ENCODE measurements around the gene JCHAIN. TPM values are rescaled to one million over a fixed set of nuclear protein-coding genes. Genes with fewer than 3 reads are reported as not detected.
A peak's percentile ranks its signal among the peaks of the same experiment; 100 is the strongest.
"Not testable (repeated sequence)": the region's sequence is repeated elsewhere in the genome, so short reads cannot be mapped to it uniquely, and the experiment has no call there.

JCHAIN gene
- total RNA-seq, 3 donors from 2014 or later = 258 to 602 (median 347) TPM

GRCh38 chr4:70687392-70687791 is 21.1 kb upstream of the JCHAIN start:
- intact Hi-C loops (cut with DNase I, micrococcal nuclease) = no loop called here
- TF ChIP-seq CTCF (IDR thresholded peaks at IDR 0.05) = no peak
- DNase-seq (peak in 2 of 3 donors; percentile 53 to 58), ATAC-seq (no peak)
- H3K4me1 ChIP-seq (ENCODE audit: low read depth) = peaks cover 23% of the 10 kb centered on the region
- H3K36me3 ChIP-seq (ENCODE audit: low read depth) = no peaks in the 10 kb centered on the region
- peak overlapping the region; percentile 49 for H3K4me3 ChIP-seq
- H3K9me3 ChIP-seq = no peaks in the 10 kb centered on the region

- H3K4me1 ChIP-seq (ENCODE audit: low read depth); H3K9me3 ChIP-seq; DNase-seq; intact Hi-C loops (cut with DNase I, micrococcal nuclease); H3K36me3 ChIP-seq (ENCODE audit: low read depth); ATAC-seq; H3K4me3 ChIP-seq: not testable (repeated sequence)
These were observed 15.8 kb upstream of the JCHAIN start for GRCh38 chr4:70682142-70682541.

GRCh38 chr4:70681704-70682103 is 15.4 kb upstream of the JCHAIN start:
- Histone ChIP-seq H3K4me3 (no peak overlapping the region), H3K36me3 (ENCODE audit: low read depth) (no peaks in the 10 kb centered on the region), H3K4me1 (ENCODE audit: low read depth) (no peaks in the 10 kb centered on the region), H3K9me3 (no peaks in the 10 kb centered on the region)
- intact Hi-C loops (cut with DNase I, micrococcal nuclease) = no loop called here
- DNase-seq (no peak), ATAC-seq (no peak)
- TF ChIP-seq CTCF (IDR thresholded peaks at IDR 0.05) = no peak

- no peaks in the 10 kb centered on the region for H3K9me3 ChIP-seq
- TF ChIP-seq CTCF (IDR thresholded peaks at IDR 0.05) = no peak
- no peaks in the 10 kb centered on the region for H3K4me1 ChIP-seq (ENCODE audit: low read depth)
- intact Hi-C loops (cut with DNase I, micrococcal nuclease) = no loop called here
- H3K4me3 ChIP-seq = no peak overlapping the region
- DNase-seq = no peak
- no peaks in the 10 kb centered on the region for H3K36me3 ChIP-seq (ENCODE audit: low read depth)
- no peak for ATAC-seq
These were observed 14.6 kb upstream of the JCHAIN start for GRCh38 chr4:70680934-70681333.

GRCh38 chr4:70678383-70678999 is 12.2 kb upstream of the JCHAIN start:
- TF ChIP-seq CTCF (IDR thresholded peaks at IDR 0.05) = no peak
- no peak overlapping the region for H3K4me3 ChIP-seq
- DNase-seq = no peak
- no peaks in the 10 kb centered on the region for H3K4me1 ChIP-seq (ENCODE audit: low read depth)
- intact Hi-C loops (cut with DNase I, micrococcal nuclease) = no loop called here
- ATAC-seq = no peak
- no peaks in the 10 kb centered on the region for H3K9me3 ChIP-seq
- no peaks in the 10 kb centered on the region for H3K36me3 ChIP-seq (ENCODE audit: low read depth)

- DNase-seq = no peak
- intact Hi-C loops (cut with DNase I, micrococcal nuclease) = no loop called here
- Histone ChIP-seq H3K4me3 (no peak overlapping the region), H3K36me3 (ENCODE audit: low read depth) (no peaks in the 10 kb centered on the region), H3K9me3 (no peaks in the 10 kb centered on the region), H3K4me1 (ENCODE audit: low read depth) (no peaks in the 10 kb centered on the region)
- no peak for TF ChIP-seq CTCF (IDR thresholded peaks at IDR 0.05)
- ATAC-seq = no peak
These were observed 10.3 kb upstream of the JCHAIN start for GRCh38 chr4:70676554-70677090.
